CD1c-positive myeloid dendritic cell (primary cell): Measurements from ENCODE around the gene FGF18.

ENCODE experiments used
- DNase-seq: peaks from one replicate; pipeline ENCODE4 v3.0.0-alpha.2; 2016; ENCODE audit errors: extremely low spot score

Gene FGF18

DNA sequence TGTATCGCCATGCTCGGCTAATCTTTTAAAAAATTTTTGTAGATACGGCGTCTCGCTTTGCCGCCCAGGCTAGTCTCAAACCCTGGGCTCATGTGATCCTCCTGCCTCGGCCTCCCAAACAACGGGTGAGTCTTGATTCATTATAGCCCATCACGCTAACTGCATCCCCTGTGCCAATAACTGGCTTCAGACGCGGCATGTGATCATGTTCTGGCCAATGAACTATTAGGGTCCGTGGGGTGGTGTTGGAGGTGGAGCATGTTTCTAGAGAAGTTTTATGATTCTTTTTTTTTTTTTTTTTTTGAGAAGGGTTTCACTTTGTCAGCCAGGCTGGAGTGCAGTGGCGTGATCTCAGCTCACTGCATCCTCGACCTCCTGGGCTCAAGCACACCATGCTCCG lies 51.0 kb downstream of the FGF18 start:
- no peak for DNase-seq

DNA sequence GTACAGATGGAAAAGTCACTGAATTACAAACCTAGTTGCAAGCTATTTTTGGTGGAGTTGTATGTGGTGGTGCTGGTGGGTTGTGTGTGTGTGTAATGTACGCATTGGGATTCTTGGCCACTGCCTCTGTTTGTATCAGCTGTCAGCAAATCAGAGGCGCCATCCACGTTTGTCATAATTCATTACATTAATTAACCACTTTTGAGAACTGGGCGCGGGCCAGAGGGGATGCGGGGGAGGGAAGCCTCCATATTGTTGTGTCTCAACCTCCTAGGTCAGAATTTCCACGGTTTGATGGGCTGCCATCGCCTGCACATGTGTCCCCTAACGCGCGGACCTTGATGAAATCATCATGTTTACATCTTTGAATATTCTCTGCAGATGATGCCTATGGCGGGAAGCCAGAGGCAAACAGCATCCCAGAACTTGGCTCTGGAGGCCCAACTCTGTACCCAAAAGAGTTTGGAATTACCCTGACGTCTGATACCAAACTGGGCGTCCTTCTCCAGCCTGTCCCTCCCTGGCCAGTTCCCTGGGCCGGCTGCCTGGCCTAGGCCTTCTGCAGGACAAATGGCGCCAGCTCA lies 54.9 kb downstream of the FGF18 start:
- DNase-seq, result no peak

DNA sequence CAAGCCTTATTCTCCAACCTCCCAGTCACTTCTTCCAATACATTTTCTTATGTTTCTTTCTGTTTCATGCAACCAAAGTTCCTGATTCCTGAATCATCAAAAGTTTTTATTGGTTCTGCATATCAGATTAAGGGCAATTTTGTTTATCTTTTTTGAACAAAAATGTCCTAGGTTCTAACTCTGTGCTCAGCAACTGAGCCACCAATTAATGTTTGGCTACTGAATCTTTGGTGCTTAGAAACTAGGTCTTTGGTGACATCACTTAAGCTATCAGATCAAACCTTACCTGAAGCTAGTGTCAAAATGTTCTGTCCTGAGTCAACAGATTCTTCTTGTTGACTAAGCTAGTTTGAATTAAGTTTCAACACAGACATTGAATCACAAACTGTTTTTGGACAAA lies 56.1 kb downstream of the FGF18 start:
- DNase-seq, result no peak

DNA sequence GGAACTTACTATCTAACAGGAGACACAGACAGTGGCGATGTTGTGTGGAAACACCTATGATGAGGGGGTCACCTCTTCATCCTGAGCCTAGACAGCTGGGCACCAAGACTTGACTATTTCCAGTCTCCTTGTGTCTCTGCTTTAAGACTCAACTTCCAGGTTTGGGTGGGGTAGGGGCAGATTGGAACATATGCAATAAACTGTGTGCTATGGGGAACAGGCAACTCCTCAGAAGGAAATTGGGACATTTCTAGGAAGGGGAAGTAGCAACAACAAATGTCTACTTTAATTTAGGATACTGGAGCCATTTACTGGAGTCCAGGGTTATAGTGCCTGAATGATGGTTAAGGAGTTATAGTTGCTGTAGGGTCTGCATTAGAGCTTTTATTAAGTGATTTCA lies 57.3 kb downstream of the FGF18 start:
- DNase-seq, result no peak

DNA sequence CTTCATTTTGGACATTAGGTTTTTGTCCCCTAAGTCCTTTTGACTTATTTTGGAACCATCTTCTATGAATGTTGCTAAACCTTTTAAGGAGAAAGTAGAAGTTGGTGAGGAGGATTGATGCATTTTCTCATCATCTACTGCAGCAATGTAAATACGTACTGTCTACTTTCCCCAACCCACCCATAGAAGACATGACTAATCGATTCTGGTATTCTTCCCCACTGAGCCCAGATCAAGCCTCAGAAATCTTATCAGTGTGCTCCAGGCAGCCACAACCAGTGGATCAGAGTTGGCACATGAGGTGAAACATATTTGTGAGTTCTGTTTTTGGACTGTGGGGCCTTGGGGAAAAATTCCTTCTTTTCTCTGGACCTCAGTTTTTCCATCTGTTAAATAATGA lies 57.7 kb downstream of the FGF18 start:
- DNase-seq, result no peak

DNA sequence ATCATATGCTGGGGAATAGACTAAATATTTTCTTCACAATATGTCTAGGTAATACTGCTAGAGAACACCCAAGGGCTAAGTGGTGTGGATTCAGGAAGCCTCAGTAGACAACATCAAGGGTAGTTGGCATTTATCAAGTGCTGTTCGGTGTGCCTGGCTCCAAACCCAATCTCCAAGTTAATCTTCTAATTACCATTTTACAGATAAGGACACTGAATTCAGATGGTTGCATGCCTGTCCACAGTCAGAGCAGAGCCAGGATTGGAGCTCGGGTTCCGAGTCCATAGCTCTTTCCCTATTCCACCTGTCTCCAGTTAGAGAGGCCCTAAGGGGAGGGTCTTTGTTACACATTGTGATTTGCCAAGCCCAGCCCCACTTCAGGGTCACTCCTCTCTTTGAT lies 58.2 kb downstream of the FGF18 start:
- no peak for DNase-seq

DNA sequence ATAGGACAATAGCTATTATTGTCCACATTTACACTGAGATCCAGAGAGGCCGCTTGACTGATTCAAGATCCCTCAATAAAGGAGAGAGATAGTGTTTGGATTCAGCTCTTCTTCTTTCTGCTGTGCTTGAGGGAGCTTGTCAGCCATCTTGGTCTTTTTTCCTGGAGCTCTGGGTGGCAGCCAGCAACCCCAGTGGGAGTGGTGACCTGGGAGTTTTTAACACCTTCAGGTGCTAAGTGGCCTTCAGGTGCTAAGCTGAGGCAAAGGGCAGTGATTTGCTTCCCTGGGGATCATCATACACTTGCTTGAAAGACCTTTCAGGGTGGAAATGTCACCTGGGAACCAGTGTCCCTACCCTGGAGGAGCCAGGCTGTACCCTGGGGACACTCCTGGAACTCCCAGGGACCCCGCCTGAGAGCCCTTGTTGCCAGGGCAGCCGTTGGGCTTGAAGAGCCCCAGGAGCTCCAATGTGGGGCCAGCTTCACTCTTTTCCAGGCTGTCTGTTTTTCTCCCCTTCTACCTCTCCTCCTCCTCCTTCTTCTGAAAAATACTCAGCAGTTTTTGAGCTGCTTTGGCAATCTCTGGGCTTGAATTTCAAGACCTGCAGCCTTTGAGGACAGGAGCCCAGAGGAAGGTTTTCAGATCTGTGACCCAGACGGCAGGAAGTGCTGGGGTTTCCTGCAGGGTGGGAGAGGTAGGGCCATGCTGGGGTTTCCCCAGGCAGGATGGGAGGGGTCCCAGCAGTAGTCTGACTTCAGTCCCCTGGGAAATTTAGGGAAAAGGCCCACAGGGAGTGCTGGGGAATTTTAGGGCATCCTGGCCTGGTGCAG lies 59.7 kb downstream of the FGF18 start:
- DNase-seq, result no peak

DNA sequence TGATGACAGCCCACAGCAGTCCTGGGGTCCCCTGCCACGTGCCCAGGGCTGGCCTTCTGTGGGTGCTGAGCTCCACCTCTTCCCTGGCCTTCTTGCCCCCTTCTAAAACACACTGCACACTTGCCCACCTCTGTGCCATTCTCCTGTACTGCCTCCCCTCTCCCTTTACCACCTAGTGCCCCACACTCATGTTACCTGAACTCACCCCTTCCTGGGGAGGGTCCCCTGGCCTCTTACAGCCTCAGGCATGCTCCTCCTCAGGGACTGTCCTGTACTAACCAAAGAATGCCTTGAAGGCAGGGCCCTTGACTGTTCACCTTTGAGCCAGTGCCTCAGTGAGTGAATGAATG lies 60.3 kb downstream of the FGF18 start:
- no peak for DNase-seq

DNA sequence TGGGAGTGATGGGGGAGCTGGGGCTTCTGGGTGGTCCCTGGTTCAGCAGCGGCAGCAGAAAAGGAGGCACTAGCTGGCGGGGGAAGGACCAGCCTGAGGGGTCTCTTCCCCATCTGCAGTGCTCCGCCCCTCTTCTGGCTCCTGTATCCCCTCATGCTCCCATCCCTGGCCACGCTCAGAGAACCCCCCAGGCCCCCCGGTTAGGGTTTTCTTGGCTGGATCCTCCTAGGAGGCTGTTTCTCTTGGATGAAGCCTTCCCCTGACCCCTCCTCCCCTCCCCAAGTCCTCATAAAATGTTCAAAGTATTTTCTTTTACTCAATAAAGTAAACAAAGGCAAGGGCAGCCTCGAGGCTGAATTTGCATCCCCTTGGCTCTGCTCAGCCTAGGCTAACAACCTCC lies 60.8 kb downstream of the FGF18 start:
- no peak for DNase-seq

DNA sequence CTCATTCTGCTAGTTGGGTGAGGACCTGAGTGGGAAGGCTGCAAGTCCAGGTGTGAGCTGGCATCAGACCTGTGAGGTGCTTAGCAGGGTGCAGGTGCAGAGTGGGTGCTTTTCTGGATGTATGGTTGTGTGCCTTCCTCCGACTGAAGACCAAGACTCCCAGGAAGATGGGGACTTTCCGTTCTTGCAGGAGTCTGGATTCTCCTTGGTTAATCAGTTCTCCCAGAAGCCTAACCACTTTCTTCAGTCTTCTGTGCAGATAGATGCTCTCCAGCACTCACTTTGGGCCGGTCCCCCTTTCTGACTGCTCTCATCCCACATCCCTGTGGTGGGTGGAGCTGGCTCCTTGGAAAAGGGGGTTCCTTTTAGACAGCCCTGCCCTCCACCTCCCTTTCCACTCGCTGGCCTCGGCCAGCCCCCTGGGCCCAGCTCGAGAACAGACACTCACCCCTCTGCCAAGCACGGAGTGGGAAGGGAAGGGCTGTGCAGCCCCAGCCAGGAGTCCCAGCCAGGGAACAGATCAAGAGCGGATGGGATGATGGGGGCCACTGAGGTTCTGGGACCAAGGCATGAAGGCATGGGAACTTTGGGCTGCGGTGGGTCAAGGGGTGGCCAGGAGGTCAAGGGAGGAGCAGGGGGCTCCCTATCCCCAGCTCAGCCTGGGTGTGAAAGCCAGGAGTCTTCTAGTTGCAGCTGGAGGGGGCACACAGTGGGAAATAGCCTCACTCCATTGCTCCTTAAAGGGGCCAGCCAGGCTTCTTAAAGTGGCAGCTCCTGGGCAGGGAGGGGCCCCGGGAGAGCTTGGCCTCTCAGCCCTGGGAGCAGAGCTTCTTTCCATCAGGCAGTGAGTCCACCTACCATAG lies 62.4 kb downstream of the FGF18 start:
- DNase-seq, result no peak

DNA sequence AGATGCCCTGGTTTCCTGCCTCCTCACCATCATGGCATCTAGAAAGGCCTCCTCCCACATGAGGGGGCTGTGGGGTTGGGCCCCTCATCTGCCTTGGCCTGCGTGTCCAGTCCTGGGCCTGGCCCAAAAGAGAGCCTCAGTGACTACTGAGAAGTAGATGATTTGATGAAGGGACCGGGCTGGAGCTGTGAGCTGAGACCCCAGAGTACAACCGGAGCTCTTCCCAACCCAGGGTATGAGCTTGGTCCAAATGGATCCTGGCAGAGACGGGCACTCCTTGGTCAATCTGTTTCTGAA lies 62.9 kb downstream of the FGF18 start:
- no peak for DNase-seq

DNA sequence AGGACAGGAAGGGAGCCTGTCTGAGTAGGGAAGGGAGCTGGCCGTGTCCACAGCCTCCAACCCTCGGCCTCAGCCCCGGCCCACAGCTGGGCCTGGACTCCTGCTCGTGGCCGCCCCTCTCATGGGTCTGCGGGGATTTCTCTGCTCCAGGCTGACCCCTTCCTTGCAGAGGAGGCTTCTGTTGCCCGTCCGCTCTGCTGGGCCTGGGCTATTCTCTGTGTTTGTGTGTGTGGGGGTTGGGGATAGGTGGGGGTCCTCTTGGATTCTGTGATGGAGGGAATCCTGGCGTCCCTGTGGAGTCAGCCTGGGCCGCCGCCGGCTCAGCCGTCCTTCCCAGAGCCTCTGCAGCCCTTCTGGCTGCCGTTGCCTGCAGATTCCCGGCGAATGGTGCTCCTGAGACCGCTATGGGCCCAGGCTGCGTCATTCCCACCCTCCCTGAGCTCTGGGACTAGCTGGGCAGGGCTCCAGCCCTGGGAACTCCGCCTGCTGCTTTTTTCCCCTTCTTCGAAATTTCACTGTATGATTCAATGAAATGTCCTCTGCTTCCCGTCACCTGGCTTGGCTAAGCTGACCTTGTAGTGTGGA lies 64.2 kb downstream of the FGF18 start:
- no peak for DNase-seq

DNA sequence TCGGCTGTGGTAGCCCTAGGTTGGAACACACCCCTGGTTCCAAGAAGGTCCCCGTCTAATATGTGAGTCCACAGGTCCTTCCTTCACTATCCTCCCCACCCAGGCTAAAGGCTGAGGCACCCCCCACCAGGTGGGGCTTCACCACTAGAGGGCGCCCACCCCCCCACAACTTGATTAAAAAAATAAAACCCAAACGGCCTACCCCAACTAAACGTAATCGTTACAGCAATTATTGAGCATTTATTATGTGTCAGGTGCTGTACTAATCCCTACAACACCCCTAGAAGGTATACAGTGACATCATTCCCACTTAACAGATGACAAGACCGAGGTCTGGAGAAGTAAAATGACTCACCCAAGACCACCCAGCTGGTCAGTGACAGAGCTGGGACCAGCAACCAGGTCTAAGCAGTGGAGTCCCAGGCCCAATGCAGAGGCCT lies 65.0 kb downstream of the FGF18 start:
- DNase-seq, result peak; percentile 39

DNA sequence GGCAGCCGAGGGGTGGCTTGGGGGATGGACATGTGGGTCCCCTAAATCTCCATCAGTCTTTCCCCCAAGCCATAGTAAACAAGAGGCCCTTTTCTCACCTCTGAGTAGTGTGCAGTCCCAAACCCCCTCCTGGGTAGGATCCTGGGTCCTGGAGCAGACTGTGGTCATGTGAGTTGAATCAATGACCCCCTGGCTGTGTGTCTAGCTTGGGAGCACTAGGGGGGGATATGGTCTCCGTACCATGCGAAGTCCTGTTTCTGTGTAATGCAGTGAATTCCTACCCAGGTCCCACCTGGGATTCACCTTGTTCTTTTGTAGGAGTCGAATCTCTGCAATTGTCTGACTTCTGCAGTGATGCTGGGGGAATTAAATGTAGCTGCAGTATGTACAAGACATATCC lies 66.2 kb downstream of the FGF18 start:
- DNase-seq, result no peak

DNA sequence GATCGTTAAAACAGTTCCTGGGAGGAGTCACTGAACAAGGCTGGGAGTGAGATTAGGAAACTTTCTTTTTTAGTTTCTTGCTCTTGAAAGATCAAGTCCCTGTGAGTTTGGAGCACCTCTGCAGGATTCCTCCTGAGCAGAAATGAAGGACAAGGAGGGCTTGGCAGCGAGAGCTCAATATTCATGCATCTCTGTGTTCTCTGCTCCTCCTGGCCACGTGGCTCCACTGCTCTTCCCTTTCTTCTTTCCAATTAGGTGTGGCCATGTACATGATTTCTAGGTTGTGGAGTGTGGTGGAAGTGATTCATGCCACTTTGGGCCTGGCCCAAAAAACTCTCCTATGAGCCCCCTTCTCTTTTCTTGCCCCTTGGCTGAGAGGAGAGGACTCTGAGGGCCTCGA lies 67.2 kb downstream of the FGF18 start:
- no peak for DNase-seq

DNA sequence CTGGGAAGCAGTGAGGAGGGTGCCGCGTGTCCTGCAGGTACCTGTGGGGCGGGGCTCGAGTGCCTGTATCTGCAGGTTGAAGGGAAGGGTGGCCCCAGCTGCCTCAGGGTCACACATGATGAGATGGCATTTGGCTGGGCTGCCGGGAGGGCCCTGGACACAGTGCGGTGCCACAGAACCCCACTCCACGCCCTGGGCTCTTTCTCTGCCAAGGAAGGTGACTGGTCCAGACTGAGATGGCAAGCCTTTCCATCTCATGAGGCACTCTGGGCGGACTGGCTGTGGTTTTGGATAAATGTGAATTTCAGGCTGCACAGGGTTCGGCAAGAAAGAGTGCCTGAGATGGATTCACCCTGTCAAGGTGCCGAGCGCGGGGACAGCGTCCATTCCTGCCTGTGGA lies 69.4 kb downstream of the FGF18 start:
- DNase-seq, result no peak

DNA sequence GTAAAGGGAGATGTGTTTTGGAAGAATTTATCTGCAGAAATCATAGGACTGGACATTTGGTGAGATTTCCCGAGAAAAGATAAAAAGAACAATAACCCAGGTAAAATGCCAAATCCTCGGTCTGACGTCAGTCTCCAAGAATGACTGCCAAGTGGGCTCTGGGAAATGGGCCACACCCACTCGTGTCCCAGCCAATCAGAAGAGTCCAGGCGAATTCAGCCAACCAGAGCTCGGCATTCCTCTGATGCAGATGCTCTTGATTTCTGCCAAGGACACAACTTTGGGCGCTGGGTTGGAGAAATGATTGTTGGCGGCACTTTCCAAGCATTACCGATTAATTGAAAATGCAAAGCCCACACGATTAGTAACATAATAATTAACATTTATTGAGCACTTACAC lies 73.3 kb downstream of the FGF18 start:
- DNase-seq, result no peak

DNA sequence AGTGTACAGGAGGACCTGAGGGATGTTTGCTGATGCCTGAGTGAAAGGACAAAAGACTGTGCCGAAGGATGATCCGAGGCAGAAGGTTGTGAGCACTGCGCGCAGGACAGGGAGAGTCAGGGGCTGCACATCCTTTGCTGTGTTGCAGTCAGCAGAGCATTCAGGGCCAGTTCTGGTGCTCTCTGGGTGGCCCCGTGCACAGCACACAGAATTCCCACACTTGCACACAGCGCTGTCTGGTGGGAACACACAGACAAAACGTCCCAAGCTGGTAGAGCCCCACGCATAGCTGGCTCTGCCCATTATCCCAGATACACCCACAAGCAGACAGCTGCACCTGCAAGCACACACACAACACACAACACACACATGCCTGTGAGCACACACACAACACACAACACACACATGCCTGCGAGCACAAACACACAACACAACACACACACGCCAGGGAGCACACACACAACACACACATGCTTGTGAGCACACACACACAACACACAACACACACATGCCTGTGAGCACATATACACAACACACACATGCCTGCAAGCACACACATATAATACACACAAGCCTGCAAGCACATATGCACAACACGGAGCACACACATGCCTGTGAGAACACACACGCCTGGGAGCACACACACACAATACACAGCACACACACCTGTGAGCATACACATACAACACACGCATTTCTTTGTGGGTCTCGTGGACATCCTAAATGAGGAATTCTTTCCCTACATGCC lies 74.4 kb downstream of the FGF18 start:
- DNase-seq, result no peak

DNA sequence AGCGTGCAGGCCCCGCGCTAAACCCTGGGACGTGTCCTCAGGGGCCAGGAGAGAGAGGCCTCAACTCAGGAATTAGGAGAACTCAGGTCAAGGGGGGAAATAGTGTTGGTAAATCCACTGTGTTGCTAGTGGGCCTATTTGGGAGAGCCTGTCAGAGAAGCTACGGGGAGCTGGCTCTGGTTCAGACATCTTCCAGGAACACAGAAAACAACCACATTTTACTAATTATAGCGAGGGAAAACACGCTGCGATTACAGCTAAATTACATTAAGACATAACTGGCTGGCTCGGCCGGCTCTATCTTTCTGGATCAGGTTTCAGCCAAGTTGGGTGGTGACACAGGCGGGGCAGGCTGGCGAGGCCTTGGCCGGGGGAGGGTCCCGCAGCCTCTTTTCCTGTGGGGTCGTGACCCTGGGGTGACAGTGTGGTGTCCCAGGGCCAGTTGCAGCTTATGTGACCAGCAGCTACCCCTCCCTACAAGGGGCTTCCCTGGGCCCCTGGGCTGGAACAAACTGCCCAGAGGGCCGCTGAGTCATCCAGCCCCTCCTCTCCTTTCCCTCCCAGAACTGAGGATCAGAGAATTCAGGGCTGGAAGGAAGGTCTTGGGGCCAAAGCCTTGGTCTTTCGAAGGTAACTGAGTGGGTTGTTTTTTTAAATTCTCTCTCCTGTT lies 75.1 kb downstream of the FGF18 start:
- no peak for DNase-seq

DNA sequence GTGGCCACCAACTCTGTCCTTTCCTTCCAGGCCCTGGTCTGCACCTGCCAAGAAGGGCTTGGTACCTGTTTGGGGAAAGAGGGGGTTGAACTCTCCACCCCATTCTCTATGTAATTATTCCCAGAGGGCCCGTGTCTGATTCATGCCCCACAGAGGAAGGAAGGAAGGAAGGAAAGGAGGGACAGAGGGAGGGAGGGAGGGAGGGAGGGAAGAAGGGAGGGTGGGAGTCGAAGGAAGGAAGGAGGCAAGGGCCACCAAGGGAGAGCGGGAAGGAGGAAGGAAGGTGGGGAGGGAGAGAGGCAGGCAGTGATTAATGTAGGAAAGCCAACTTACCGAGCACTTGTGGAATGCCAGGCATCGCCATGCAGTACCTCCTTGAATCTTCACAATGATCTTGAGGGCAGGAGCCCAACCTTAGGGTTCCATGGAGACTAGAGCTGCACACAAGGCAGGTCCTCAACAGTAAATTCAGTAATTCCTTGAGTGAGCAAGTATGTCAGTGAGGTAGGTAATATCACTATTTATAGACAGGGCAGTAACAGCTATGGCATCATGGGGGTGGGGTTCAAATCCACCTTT lies 75.8 kb downstream of the FGF18 start:
- no peak for DNase-seq

DNA sequence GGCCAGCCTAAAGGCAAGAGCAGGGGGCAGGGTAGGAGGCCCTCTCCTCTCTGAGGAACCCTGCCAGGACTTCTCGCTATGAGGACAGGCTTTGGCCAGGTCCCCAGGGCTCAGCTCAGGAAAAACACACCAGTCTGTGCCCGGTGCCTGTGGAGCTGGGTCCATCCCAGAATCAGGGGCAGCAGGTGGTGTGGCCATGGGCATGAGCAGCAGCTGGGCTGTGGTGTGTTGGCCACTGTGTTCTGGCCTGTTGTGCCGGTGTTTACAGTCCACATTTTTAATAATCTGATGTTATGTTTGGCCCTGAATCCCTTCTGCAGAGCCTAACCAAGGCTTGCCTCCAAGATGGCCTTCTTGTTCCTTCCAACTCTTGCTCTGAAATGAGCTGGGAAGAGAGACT lies 77.0 kb downstream of the FGF18 start:
- DNase-seq, result no peak
